Pancreas (tissue), 10 donors: Measurements from ENCODE around the gene BCL2L1. TPM values are rescaled to one million over a fixed set of nuclear protein-coding genes. Genes with fewer than 3 reads are reported as not detected.

Experiments
- ATAC-seq, 4 donors: fragments of 200-7000 bp; cut with Tn5 transposase; one replicate each; pipeline versions ENCODE4 v1.8.0 to v1.9.1; 2020; ENCODE audit warnings: mild to moderate bottlenecking in 4 of 4, moderate library complexity in 4 of 4
- DNase-seq, 6 donors: peaks; one replicate each; pipeline ENCODE4 v3.0.0-alpha.2; 2020
- FAIRE-seq: peaks from 2 replicates; lab custom pipeline; 2012; peaks lifted over from hg19 to GRCh38; lab: Jason Lieb, UNC
- H3K27ac ChIP-seq, 4 donors: fragments of 200-600 bp; sonication (generic); 1 replicate in 3 of 4; 2 replicates in 1 of 4; pipeline versions ENCODE4 v1.5.0 to v1.8.0; 2020
- H3K27me3 ChIP-seq, 4 donors: fragments of 200-600 bp; one replicate each; pipeline ENCODE4 v1.8.0; 2021
- H3K36me3 ChIP-seq, 3 donors: fragments of 200-600 bp; sonication (generic) in 1 of 3; one replicate each; pipeline versions ENCODE4 v1.5.0 to v1.8.0; 2020 to 2021
- H3K4me1 ChIP-seq, 3 donors: fragments of 200-600 bp; one replicate each; pipeline ENCODE4 v1.8.0; 2021
- H3K4me3 ChIP-seq, 4 donors: fragments of 200-600 bp; sonication (generic) in 2 of 4; one replicate each; pipeline versions ENCODE4 v1.5.0 to v1.8.0; 2020 to 2021
- H3K9me3 ChIP-seq, 4 donors: fragments of 200-600 bp; one replicate each; pipeline ENCODE4 v1.8.0; 2021
- CTCF ChIP-seq, 4 donors: fragments of 200-600 bp; sonication (generic) in 3 of 4; IDR thresholded peaks; one replicate each; pipeline versions ENCODE4 v1.5.0 to v1.8.0; 2021; ENCODE audit warnings: antibody characterized with exemption in 4 of 4
- whole genome bisulfite sequencing, 2 donors: extraction: QIAGEN DNeasy Blood & Tissue Kit; methylation state at CpG; one replicate each; pipeline ENCODE4 v1.1.7; 2013; 5-methylcytosine and 5-hydroxymethylcytosine counted together
- intact Hi-C, 3 donors: fragments of 100-400 bp; cut with DNase I; formaldehyde crosslinking; loops; one replicate each; pipeline versions ENCODE4 v1.11.1 to v1.14.2; 2022
- polyA plus RNA-seq, 2 donors: library from polyadenylated mRNA; stranded (reverse); fragments of 200-250 nt; gene quantifications; one replicate each; pipeline ENCODE4 v1.2.3, GENCODE V29; 2013
- total RNA-seq, 6 donors: library from RNA; stranded (reverse); fragmentation: NEBNext Ultra II Directional in 4 of 6; extraction: Animal tissue kit (Norgen Biotek cat#: 25700) in 4 of 6; gene quantifications; one replicate each; pipeline versions ENCODE4 v1.2.1 to v1.2.4, GENCODE V29; 2021 to 2023
- donor health status: healthy with polysubstance abuse.
- donor health status: DM: no; HTN: no; CAD: no; lungs with moderate emphysema.
- donor health status: DM: no; HTN: no; CAD: no.
- donor health status: control.
- donor health status: control.
- donor health status: Bipolar disorder and iron deficiency.
- donor health status: DM: yes; HTN: yes; CAD: no.
- donor health status: DM: no; HTN: no; CAD: no.
- donor health status: DM: no; HTN: no; CAD: no.
- donor health status: DM: yes; HTN: yes; CAD: no.

Gene BCL2L1
- total and polyA plus RNA-seq, 8 donors = 27.3 to 59.8 (median 40.8) TPM

DNA sequence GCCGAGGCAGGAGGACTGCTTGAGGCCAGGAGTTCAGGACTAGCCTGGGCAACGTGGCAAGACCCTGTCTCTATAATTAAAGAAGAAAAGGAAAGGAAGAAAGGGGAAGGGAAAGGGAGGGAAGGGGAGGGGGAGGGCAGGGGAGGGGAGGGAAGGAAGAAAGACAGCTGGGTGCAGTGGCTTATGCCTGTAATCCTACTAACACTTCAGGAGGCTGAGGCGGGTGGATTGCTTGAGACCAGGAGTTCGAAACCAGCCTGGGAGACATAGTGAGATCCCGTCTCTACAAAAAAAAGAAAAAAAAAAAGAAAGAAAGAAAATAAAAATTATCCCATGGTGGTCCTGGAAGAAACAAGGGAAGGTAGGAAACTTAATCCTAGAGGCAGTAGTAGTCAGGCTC, 33.5 kb downstream of the BCL2L1 start:
- H3K4me1 ChIP-seq = peaks cover 3 to 6% (median 5%) of the 10 kb centered on the region in 3 donors
- ATAC-seq = no peak

GRCh38 chr20:31687777-31688176, 34.9 kb downstream of the BCL2L1 start:
- Histone ChIP-seq H3K27me3 (no peaks in the 10 kb centered on the region), H3K9me3 (no peaks in the 10 kb centered on the region), H3K4me1 (no peaks in the 10 kb centered on the region), H3K4me3 (no peak overlapping the region), H3K27ac (no peak overlapping the region), H3K36me3 (peaks cover 0 to 6% (median 0%) of the 10 kb centered on the region in 3 donors)
- ATAC-seq = peak in 2 of 4 donors; percentile 9 to 44
- intact Hi-C loops = no loop called here
- FAIRE-seq = no peak
- no peak for DNase-seq
- WGBS, 2 donors = 91 to 93% methylated on average over 3 of the region's 3 CpGs
- no peak for TF ChIP-seq CTCF (IDR thresholded peaks at IDR 0.05)

More for the DNA sequence above, 33.5 kb downstream of the BCL2L1 start:
- no peak for TF ChIP-seq CTCF (IDR thresholded peaks at IDR 0.05)
- Histone ChIP-seq H3K27ac (no peak overlapping the region), H3K36me3 (peaks cover 0 to 6% (median 0%) of the 10 kb centered on the region in 3 donors), H3K4me3 (no peak overlapping the region), H3K27me3 (no peaks in the 10 kb centered on the region), H3K9me3 (no peaks in the 10 kb centered on the region)
- intact Hi-C loops = no loop called here
- no peak for FAIRE-seq
- no peak for DNase-seq
- 91 to 95% methylated on average over 4 to 5 of the region's 5 CpGs for WGBS, 2 donors

DNA sequence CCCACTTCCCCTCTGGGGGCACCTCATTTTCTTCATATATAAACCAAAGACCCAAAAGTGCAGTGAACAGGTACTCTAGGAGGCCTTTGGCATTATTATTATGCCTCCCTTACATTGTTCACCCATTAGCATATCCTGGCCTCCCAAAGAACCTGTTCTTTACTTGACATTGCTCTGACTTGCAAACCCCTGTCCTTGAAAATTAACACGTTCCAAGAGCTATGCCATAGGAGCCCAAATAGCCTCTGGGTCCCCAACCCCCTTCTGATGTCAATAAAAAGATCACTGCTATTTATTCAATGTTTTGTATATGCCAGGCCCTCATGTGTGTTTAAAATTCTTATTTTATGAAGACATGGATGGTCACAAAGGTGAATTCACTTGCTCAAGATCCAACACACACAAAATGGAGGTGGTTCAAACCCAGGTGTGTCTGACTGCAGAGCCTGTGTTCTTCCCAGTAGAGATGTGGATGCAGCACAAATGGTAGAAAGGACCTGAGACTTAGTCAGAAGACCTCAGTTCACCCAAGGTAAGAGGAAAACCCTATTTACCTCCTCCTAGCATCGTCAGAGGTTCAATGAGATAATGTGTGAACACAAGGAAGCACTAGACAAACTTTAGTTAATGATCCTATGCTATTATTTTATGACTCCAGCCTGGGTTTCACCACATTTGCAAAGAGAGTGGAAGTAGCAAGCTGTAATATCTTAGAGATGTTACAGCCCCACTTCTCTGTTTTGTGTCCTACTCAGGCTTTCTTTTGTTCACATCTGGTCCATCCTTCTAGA, 36.6 kb downstream of the BCL2L1 start:
- intact Hi-C loops = no loop called here
- FAIRE-seq (no peak), DNase-seq (no peak), ATAC-seq (no peak)
- no peak for TF ChIP-seq CTCF (IDR thresholded peaks at IDR 0.05)
- no peak overlapping the region for H3K4me3 ChIP-seq
- H3K27me3 ChIP-seq = no peaks in the 10 kb centered on the region
- H3K27ac ChIP-seq = peak overlapping the region in 1 of 4 donors; percentile 5
- no peaks in the 10 kb centered on the region for H3K9me3 ChIP-seq
- no peaks in the 10 kb centered on the region for H3K4me1 ChIP-seq
- WGBS, 2 donors = 53% methylated on average over 2 of the region's 2 CpGs
- H3K36me3 ChIP-seq = peaks cover 0 to 6% (median 0%) of the 10 kb centered on the region in 3 donors

GRCh38 chr20:31684153-31685015, 38.3 kb downstream of the BCL2L1 start:
- no peak for FAIRE-seq
- no peak overlapping the region for H3K4me3 ChIP-seq
- peak overlapping the region in 1 of 4 donors; percentile 19 for H3K27ac ChIP-seq
- intact Hi-C loops = no loop called here
- no peak for TF ChIP-seq CTCF (IDR thresholded peaks at IDR 0.05)
- ATAC-seq = no peak
- peaks cover 6 to 14% (median 8%) of the 10 kb centered on the region in 3 donors for H3K4me1 ChIP-seq
- DNase-seq = no peak
- peaks cover 0 to 17% (median 0%) of the 10 kb centered on the region in 3 donors for H3K36me3 ChIP-seq
- WGBS, 2 donors = 82 to 87% methylated on average over 11 of the region's 11 CpGs
- H3K9me3 ChIP-seq = no peaks in the 10 kb centered on the region
- H3K27me3 ChIP-seq = no peaks in the 10 kb centered on the region
